HUES48 (cell line): ENCODE measurements around the gene ST3GAL5.

Experiments
- H3K27ac ChIP-seq: one replicate; pipeline ENCODE4 v1.7.0; 2013; ENCODE audit warnings: low read depth, low read length, inconsistent platforms
- H3K27me3 ChIP-seq: 2 replicates; pipeline ENCODE4 v1.6.1; 2013; ENCODE audit warnings: mild to moderate bottlenecking, low read length; ENCODE audit not compliant: control insufficient read depth, insufficient read depth
- H3K36me3 ChIP-seq: 2 replicates; pipeline ENCODE4 v1.6.1; 2013; ENCODE audit warnings: low read length; ENCODE audit not compliant: control insufficient read depth, insufficient read depth
- H3K4me1 ChIP-seq: 2 replicates; pipeline ENCODE4 v1.6.1; 2013; ENCODE audit warnings: mild to moderate bottlenecking, low read length; ENCODE audit not compliant: control insufficient read depth, insufficient read depth
- H3K4me3 ChIP-seq: 2 replicates; pipeline ENCODE4 v1.5.1; 2013; ENCODE audit warnings: mild to moderate bottlenecking, low read depth, low read length
- H3K9ac ChIP-seq: 2 replicates; pipeline ENCODE4 v1.6.1; 2013; ENCODE audit warnings: mild to moderate bottlenecking, low read depth, low read length, moderate library complexity
- H3K9me3 ChIP-seq: 2 replicates; pipeline ENCODE4 v1.6.1; 2013; ENCODE audit warnings: low read length; ENCODE audit not compliant: control insufficient read depth, insufficient read depth

The ST3GAL5 gene

GRCh38 chr2:85811180-85812093 is 77.4 kb downstream of the ST3GAL5 start:
- H3K4me3 ChIP-seq = no peak overlapping the region
- no peaks in the 10 kb centered on the region for H3K4me1 ChIP-seq
- H3K9me3 ChIP-seq = no peaks in the 10 kb centered on the region
- no peak overlapping the region for H3K27ac ChIP-seq
- no peaks in the 10 kb centered on the region for H3K36me3 ChIP-seq
- H3K27me3 ChIP-seq = no peaks in the 10 kb centered on the region
- H3K9ac ChIP-seq = no peak overlapping the region

GRCh38 chr2:85810371-85811179 is 78.2 kb downstream of the ST3GAL5 start:
- Histone ChIP-seq H3K4me3 (no peak overlapping the region), H3K9ac (no peak overlapping the region), H3K27me3 (no peaks in the 10 kb centered on the region), H3K36me3 (no peaks in the 10 kb centered on the region), H3K4me1 (no peaks in the 10 kb centered on the region), H3K9me3 (no peaks in the 10 kb centered on the region), H3K27ac (no peak overlapping the region)

- H3K4me1 ChIP-seq = no peaks in the 10 kb centered on the region
- no peak overlapping the region for H3K27ac ChIP-seq
- no peaks in the 10 kb centered on the region for H3K27me3 ChIP-seq
- H3K9ac ChIP-seq = no peak overlapping the region
- H3K36me3 ChIP-seq = no peaks in the 10 kb centered on the region
- no peak overlapping the region for H3K4me3 ChIP-seq
- no peaks in the 10 kb centered on the region for H3K9me3 ChIP-seq
These were observed 81.0 kb downstream of the ST3GAL5 start for GRCh38 chr2:85807756-85808155.

GRCh38 chr2:85806358-85807118 is 82.3 kb downstream of the ST3GAL5 start:
- no peaks in the 10 kb centered on the region for H3K27me3 ChIP-seq
- H3K9ac ChIP-seq = no peak overlapping the region
- no peak overlapping the region for H3K27ac ChIP-seq
- H3K4me3 ChIP-seq = no peak overlapping the region
- no peaks in the 10 kb centered on the region for H3K9me3 ChIP-seq
- H3K36me3 ChIP-seq = no peaks in the 10 kb centered on the region
- H3K4me1 ChIP-seq = no peaks in the 10 kb centered on the region

GRCh38 chr2:85804583-85804982 is 84.2 kb downstream of the ST3GAL5 start:
- no peaks in the 10 kb centered on the region for H3K9me3 ChIP-seq
- H3K27ac ChIP-seq = no peak overlapping the region
- H3K27me3 ChIP-seq = no peaks in the 10 kb centered on the region
- no peak overlapping the region for H3K4me3 ChIP-seq
- H3K36me3 ChIP-seq = no peaks in the 10 kb centered on the region
- H3K4me1 ChIP-seq = no peaks in the 10 kb centered on the region
- no peak overlapping the region for H3K9ac ChIP-seq

- Histone ChIP-seq H3K4me3 (no peak overlapping the region), H3K9me3 (no peaks in the 10 kb centered on the region), H3K4me1 (no peaks in the 10 kb centered on the region), H3K27me3 (no peaks in the 10 kb centered on the region), H3K27ac (no peak overlapping the region), H3K36me3 (no peaks in the 10 kb centered on the region), H3K9ac (no peak overlapping the region)
These were observed 84.9 kb downstream of the ST3GAL5 start for GRCh38 chr2:85803704-85804425.

GRCh38 chr2:85802354-85803103 is 86.3 kb downstream of the ST3GAL5 start:
- H3K27ac ChIP-seq = no peak overlapping the region
- H3K4me3 ChIP-seq = no peak overlapping the region
- H3K27me3 ChIP-seq = no peaks in the 10 kb centered on the region
- no peaks in the 10 kb centered on the region for H3K4me1 ChIP-seq
- H3K9me3 ChIP-seq = no peaks in the 10 kb centered on the region
- no peak overlapping the region for H3K9ac ChIP-seq
- H3K36me3 ChIP-seq = no peaks in the 10 kb centered on the region

- H3K4me1 ChIP-seq = no peaks in the 10 kb centered on the region
- no peak overlapping the region for H3K9ac ChIP-seq
- no peaks in the 10 kb centered on the region for H3K27me3 ChIP-seq
- no peaks in the 10 kb centered on the region for H3K9me3 ChIP-seq
- H3K4me3 ChIP-seq = no peak overlapping the region
- no peaks in the 10 kb centered on the region for H3K36me3 ChIP-seq
- no peak overlapping the region for H3K27ac ChIP-seq
These were observed 86.9 kb downstream of the ST3GAL5 start for GRCh38 chr2:85801871-85802270.

- Histone ChIP-seq H3K4me1 (no peaks in the 10 kb centered on the region), H3K9ac (no peak overlapping the region), H3K9me3 (no peaks in the 10 kb centered on the region), H3K27me3 (no peaks in the 10 kb centered on the region), H3K27ac (no peak overlapping the region), H3K36me3 (no peaks in the 10 kb centered on the region), H3K4me3 (no peak overlapping the region)
These were observed 88.2 kb downstream of the ST3GAL5 start for GRCh38 chr2:85800586-85800985.
